GM18507 (cell line): Measurements from ENCODE around the gene GPR143.
A peak's percentile ranks its signal among the peaks of the same experiment; 100 is the strongest.

Source experiments
- DNase-seq: peaks from one replicate; pipeline ENCODE4 v3.0.0; 2011; ENCODE audit warnings: low read depth; ENCODE audit not compliant: insufficient read length; ENCODE audit errors: extremely low spot score
- FAIRE-seq: peaks from 2 replicates; lab custom pipeline; 2011; peaks lifted over from hg19 to GRCh38; lab: Jason Lieb, UNC

Gene GPR143

DNA sequence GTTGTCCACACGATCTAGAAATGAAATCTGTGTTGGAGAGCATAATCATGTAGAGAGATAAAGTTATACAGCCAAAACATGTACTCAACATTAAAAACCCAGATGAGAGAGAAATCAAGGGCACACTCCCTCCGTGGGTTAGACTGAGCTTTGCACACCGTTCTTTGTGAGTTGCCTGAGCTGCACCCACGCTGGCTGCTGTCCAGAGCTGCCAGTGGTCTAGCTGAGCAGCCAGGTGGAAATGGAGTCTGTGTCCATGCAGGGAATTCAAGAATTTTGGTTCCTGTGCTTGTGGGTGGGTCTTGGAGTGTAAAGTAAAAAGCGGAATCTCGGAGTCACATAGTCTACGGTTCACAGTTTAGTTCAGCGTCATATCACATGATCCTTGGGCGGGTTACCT is 84.6 kb downstream of the GPR143 start:
- FAIRE-seq = no peak

GRCh38 chrX:9678215-9678965 is 87.3 kb downstream of the GPR143 start:
- DNase-seq = no peak
- FAIRE-seq = peak; percentile 18

More for the DNA sequence above, 84.6 kb downstream of the GPR143 start:
- no peak for DNase-seq

- DNase-seq (peak; percentile 25), FAIRE-seq (peak; percentile 97)
These were observed 88.4 kb downstream of the GPR143 start for GRCh38 chrX:9677098-9677739.

GRCh38 chrX:9676738-9677097 is 88.9 kb downstream of the GPR143 start:
- FAIRE-seq (no peak), DNase-seq (no peak)

DNA sequence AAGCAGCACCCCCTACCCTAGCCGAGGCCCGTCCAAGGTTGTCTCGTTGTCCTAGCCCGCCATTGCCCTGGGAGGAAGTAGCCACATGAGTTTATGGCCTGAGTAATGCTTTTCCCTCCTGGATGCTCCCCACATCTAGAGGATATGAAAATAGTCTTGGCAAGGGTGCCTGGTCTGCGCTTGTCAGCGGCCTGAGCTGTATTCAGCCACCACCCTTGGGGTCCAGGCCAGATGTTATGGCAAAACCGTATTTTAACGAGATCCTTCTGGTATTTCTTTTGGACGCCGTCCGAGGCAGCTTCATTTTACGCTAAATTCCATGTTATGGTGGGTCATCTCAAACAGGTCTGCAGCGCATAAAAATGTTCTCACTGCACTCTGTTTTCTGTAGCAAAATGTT is 89.3 kb downstream of the GPR143 start:
- DNase-seq (no peak), FAIRE-seq (peak; percentile 41)
